HG03432 (cell line): Measurements from ENCODE around the gene LYST.
"Not testable (repeated sequence)": the region's sequence is repeated elsewhere in the genome, so short reads cannot be mapped to it uniquely, and the experiment has no call there.

ENCODE experiments used
- ATAC-seq: cut with Tn5 transposase; IDR thresholded peaks from one replicate; pipeline ENCODE4 v1.9.1; 2021; ENCODE audit warnings: mild to moderate bottlenecking, moderate library complexity; ENCODE audit not compliant: unreplicated experiment

Gene LYST

DNA sequence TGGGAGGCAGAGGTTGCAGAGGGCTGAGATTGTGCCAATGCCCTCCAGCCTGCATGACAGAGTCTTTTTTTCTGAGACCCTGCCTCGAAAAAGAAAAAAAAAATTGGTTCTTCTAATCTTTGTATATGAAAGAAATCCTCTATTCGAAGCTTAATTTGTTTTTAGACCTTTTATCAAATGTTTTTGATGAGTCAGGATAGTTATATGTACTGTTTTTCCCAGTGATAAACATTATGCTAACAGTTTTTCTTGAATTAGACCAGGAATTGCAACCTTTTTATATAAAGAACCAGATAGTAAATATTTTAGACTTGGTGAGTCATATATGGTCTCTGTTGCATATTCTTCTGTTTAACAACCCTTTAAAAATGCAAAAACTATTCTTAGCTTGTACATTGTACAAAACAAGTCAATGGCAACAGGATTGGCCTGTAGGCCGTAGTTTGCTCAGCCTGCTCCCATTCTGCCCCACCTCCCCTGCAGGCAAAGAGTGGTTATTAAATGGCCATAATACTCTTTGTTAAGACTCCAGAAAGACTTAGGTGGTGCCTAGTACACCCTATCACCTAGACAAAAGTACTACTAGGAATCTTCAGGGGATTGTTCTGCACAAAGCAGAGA lies 45.2 kb downstream of the LYST start:
- no peak for ATAC-seq

DNA sequence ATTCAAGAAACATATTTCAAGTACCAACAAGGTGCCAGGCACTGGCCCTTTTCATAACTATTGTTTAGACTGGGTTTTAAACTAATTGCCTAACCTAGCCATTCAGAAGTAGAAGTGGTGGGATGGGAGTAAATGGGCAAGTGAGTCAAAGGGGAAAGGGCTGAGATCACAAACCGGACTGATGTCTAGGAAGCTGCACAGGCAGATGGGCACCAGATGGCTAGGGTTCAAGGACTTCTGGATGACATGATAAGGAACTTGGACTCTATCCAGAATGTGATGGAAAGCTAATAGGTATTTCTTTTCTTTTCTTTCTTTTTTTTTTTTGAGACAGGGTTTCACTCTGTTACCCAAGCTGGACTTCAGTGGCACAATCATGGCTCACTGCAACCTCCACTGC lies 46.6 kb downstream of the LYST start:
- ATAC-seq, result no peak

DNA sequence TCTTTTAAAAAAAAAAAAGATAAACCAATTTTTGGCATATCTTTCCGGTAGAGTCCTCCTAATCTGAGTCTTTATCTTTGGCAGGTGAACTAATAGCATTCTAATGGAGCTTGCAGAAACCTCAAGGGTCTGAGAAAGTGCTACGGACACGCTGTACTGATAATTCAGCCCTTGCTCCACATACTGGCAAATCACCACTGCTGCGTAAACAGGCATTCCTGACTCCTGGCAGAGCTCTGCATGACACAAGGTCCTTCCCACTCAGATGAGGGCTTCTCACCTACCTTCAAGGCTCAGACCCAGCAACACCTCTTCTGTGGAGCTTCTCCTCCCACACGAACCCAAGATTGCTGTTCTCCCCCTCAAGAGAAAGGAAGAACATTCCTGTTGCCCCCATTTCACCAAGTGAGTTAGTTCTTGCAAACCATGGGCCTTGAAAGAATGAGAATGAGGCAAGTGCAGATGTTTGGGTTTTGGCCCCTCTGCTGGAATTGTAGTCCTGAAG lies 48.0 kb downstream of the LYST start:
- no peak for ATAC-seq

- no peak for ATAC-seq
Observed at GRCh38 chr1:235817101-235817728, 49.5 kb downstream of the LYST start.

- no peak for ATAC-seq
Observed at GRCh38 chr1:235809688-235810397, 56.9 kb downstream of the LYST start.

- no peak for ATAC-seq
Observed at GRCh38 chr1:235808223-235808622, 58.5 kb downstream of the LYST start.

DNA sequence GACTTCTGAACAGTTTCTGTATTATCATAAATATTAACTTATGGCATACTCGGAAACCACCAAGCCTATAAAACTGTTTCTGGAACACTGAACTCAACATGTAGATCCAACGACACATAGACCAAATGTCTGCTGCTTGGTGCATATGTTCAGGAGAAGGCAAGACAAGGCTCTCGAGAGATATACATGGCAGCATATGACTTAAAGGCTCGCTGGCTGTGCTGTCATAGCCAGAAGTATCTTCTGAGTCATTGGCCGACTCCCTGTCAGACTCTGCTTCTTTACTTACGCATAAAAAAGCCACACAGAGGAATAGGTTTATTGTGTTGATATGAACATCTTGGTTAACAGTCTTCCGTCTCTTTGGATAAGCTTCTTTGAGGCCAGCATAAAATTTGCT lies 60.6 kb downstream of the LYST start:
- no peak for ATAC-seq

DNA sequence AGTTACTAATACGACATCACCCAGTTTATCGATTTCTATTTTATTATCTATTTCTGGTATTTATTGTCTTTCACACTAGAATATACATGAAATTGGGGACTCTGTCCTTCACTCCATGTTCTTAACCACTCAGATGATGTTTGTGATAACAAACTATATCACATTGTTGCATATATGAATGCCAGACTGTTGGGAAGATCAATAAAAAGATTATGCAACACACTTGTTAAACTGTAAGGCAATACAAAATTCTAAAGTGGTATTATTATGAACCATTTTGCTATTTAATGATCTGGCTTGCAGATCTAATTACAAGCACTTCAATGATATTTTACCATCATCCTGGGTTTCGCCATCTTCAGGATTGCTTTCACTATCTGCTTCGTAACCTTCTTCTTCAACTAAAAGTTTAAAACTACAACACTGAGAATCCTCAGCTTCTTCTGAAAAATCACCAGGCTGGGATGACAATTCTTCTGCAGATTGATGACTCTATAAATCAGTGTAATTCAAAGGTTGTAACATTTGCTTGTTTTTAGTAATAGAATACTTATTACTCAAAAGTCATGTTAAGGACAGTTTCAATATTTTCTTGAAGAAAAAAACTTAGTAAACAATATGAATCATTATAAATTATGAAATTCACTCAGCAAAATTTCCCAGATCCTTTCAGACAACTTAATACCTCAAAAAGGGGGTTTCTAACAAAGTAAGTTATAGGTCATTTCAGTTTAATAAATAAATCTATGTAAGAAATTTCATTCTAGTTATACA lies 63.9 kb downstream of the LYST start:
- no peak for ATAC-seq

GRCh38 chr1:235799264-235799663 lies 67.4 kb downstream of the LYST start:
- no peak for ATAC-seq

GRCh38 chr1:235791532-235792060 lies 75.1 kb downstream of the LYST start:
- ATAC-seq, result no peak

DNA sequence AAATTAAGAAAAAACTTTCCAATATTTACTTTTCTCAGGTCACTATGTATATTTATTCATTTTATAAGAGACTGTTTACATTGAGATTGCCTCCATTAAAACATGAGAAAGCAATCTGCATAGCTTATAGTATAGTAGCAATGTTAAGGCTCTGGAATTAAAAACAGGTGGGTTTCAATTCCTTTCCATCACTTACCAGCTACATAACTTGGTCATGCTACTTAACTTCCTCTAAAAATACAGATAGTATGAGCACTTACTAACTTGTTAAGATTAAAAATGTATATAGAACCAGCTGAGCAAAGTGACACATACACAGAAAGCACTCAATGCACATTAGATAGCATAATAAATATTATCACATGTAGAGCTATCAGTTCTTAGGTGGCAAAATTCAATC lies 76.6 kb downstream of the LYST start:
- no peak for ATAC-seq

- ATAC-seq, result not testable (repeated sequence)
Observed at GRCh38 chr1:235786227-235786898, 80.3 kb downstream of the LYST start.

DNA sequence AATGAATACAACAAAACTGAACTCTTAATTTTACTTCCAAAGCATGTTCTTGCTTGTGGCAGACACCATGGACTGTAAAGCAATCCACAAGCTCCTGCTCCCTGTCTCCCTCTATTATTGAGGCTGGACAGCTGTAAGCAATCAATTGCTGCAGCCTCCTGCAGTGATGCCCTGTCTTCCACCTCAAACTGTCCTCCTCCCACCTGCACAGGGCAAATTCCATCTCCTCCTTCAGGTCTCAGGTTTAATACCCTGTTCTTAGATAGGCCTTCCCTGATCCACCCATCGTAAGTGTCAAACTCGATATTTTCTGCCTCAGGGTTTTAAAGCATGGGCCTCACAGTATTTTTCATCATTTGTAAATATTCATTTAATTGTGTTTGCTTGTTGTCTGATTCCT lies 81.8 kb downstream of the LYST start:
- ATAC-seq, result no peak

- no peak for ATAC-seq
Observed at GRCh38 chr1:235783148-235783776, 83.4 kb downstream of the LYST start.

GRCh38 chr1:235782601-235783000 lies 84.1 kb downstream of the LYST start:
- ATAC-seq, result no peak

- ATAC-seq, result no peak
Observed at GRCh38 chr1:235781807-235782206, 84.9 kb downstream of the LYST start.

GRCh38 chr1:235779770-235780169 lies 86.9 kb downstream of the LYST start:
- no peak for ATAC-seq

DNA sequence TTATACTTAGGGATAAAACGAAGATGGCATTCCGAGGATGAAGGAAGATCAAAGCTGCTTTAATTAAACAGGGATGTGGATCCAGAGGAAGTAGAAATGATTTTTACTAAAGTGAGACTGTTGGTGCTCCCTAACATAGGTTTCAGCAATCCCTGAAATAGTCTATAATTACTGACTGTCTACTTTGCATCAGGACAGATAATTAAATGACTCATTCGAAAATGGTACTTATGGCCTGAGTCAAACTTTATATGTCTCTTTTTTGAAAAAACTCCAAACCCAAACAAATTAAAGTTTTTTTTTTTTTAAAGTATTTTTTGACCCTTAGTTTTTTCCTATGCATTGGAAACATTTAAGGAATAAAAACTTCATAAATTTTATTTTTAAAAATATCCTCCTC lies 90.3 kb downstream of the LYST start:
- ATAC-seq, result no peak

- ATAC-seq, result no peak
Observed at GRCh38 chr1:235775246-235775860, 91.4 kb downstream of the LYST start.

GRCh38 chr1:235767795-235768194 lies 98.9 kb downstream of the LYST start:
- peak; percentile 93 for ATAC-seq
